ENCODE measurements around the gene HNRNPUL1. TPM values are rescaled to one million over a fixed set of nuclear protein-coding genes. Genes with fewer than 3 reads are reported as not detected.
"Not testable (repeated sequence)": the region's sequence is repeated elsewhere in the genome, so short reads cannot be mapped to it uniquely, and the experiment has no call there.

HNRNPUL1 gene
- total RNA-seq, 4 donors from 2014 or later: 148 to 207 (median 179) TPM

GRCh38 chr19:41226874-41227390 lies 37.2 kb upstream of the HNRNPUL1 start:
- TF ChIP-seq EP300 (IDR thresholded peaks at IDR 0.05) (no peak), POLR2A (IDR thresholded peaks at IDR 0.05; ENCODE audit: low read depth) (no peak), POLR2AphosphoS5 (IDR thresholded peaks at IDR 0.05) (no peak)
- TF ChIP-seq, protein P1, sequence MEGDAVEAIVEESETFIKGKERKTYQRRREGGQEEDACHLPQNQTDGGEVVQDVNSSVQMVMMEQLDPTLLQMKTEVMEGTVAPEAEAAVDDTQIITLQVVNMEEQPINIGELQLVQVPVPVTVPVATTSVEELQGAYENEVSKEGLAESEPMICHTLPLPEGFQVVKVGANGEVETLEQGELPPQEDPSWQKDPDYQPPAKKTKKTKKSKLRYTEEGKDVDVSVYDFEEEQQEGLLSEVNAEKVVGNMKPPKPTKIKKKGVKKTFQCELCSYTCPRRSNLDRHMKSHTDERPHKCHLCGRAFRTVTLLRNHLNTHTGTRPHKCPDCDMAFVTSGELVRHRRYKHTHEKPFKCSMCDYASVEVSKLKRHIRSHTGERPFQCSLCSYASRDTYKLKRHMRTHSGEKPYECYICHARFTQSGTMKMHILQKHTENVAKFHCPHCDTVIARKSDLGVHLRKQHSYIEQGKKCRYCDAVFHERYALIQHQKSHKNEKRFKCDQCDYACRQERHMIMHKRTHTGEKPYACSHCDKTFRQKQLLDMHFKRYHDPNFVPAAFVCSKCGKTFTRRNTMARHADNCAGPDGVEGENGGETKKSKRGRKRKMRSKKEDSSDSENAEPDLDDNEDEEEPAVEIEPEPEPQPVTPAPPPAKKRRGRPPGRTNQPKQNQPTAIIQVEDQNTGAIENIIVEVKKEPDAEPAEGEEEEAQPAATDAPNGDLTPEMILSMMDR (IDR thresholded peaks at IDR 0.05): no peak
- Histone ChIP-seq H3K36me3 (peaks cover 5 to 33% (median 10%) of the 10 kb centered on the region in 4 donors), H3K4me1 (peaks cover 9 to 67% (median 60%) of the 10 kb centered on the region in 4 donors), H3K4me3 (peak overlapping the region; percentile 57 to 67 (median 62)), H3K27ac (replicated peaks in 1 of 4) (peak overlapping the region; percentile 84 to 95 (median 89)), H3K27me3 (no peaks in the 10 kb centered on the region), H3K9me3 (no peaks in the 10 kb centered on the region)
- DNase-seq (ENCODE audit: extremely low spot score): no peak
- intact Hi-C loops (cut with DNase I): no loop called here
- WGBS: 73% methylated on average over 8 of the region's 9 CpGs

DNA sequence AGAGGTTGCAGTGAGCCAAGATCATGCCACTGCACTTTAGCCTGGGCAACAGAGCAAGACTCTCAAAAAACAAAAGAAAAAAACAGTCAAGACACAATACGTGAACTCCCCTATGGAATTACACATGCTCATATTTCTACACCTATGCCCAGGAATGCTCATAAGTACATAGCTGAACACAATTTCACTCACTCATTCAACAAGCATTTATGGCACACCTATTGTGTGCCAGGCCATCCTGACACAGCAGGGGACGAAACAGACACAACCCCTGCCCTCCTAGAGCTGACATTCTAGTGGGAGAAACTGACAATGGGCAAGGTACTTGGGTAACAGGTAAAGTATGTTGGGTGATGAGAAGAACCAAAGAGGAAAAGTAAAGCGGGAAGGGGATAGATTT lies 35.7 kb upstream of the HNRNPUL1 start:
- peaks cover 10 to 35% (median 19%) of the 10 kb centered on the region in 4 donors for H3K36me3 ChIP-seq
- no peaks in the 10 kb centered on the region for H3K27me3 ChIP-seq
- no peak overlapping the region for H3K4me3 ChIP-seq
- H3K27ac ChIP-seq (replicated peaks in 1 of 4): no peak overlapping the region
- WGBS: 58% methylated on average over 3 of the region's 3 CpGs
- intact Hi-C loops (cut with DNase I): no loop called here
- no peaks in the 10 kb centered on the region for H3K9me3 ChIP-seq
- H3K4me1 ChIP-seq: peaks cover 9 to 51% (median 49%) of the 10 kb centered on the region in 4 donors
- no peak for DNase-seq (ENCODE audit: extremely low spot score)
- TF ChIP-seq POLR2AphosphoS5 (IDR thresholded peaks at IDR 0.05) (no peak), POLR2A (IDR thresholded peaks at IDR 0.05; ENCODE audit: low read depth) (no peak), EP300 (IDR thresholded peaks at IDR 0.05) (no peak)
- TF ChIP-seq, protein P1 (IDR thresholded peaks at IDR 0.05): no peak

- DNase-seq (ENCODE audit: extremely low spot score); H3K27me3 ChIP-seq; H3K27ac ChIP-seq (replicated peaks in 1 of 4); intact Hi-C loops (cut with DNase I); H3K9me3 ChIP-seq; H3K4me3 ChIP-seq: not testable (repeated sequence)
- H3K36me3 ChIP-seq: peaks cover 14 to 43% (median 24%) of the 10 kb centered on the region in 4 donors
- peaks cover 9 to 43% (median 41%) of the 10 kb centered on the region in 4 donors for H3K4me1 ChIP-seq
- WGBS: 77% methylated on average over 5 of the region's 5 CpGs
Measured at GRCh38 chr19:41229338-41229737, 34.8 kb upstream of the HNRNPUL1 start.

DNA sequence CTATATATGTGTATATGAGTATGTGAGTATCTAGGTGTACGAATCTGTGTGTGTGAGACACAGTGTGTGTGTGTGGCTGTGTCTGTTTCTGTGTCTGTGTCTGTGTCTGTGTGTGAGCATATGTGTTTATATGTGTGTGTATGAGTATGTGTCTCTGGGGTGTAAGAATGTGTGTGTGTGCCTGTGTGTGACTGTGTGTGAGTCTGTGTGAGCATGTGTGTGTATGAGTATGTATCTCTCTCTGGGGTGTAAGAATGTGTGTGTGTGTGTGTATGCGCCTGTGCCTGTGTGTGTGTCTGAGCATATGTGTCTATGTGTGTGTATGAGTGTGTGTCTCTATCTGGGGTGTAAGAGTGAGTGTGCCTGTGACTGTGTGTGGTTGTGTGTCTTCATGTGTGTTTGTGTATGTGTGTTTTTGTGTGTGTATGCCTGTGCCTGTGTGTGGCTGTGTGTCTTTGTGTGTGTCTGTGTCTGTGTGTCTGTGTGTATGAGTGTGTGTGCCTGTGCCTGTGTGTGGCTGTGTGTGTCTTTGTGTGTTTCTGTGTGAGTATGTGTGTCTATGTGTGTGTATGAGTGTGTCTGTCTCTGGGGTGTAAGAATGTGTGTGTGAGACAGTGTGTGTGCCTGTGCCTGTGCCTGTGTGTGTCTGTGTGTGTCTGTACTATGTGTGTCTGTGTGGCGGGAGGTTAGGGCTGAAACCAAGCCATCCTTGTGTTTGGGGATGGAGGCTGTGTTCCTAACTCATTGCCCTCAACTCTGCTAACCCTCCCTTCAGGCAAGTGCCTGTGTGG lies 33.9 kb upstream of the HNRNPUL1 start:
- peaks cover 9 to 35% (median 31%) of the 10 kb centered on the region in 4 donors for H3K4me1 ChIP-seq
- WGBS: 86% methylated on average over 3 of the region's 3 CpGs
- intact Hi-C loops (cut with DNase I): no loop called here
- H3K4me3 ChIP-seq: no peak overlapping the region
- no peak for DNase-seq (ENCODE audit: extremely low spot score)
- peaks cover 14 to 47% (median 30%) of the 10 kb centered on the region in 4 donors for H3K36me3 ChIP-seq
- H3K27ac ChIP-seq (replicated peaks in 1 of 4): no peak overlapping the region
- H3K27me3 ChIP-seq: no peaks in the 10 kb centered on the region
- no peaks in the 10 kb centered on the region for H3K9me3 ChIP-seq
- TF ChIP-seq POLR2A (IDR thresholded peaks at IDR 0.05; ENCODE audit: low read depth) (no peak), POLR2AphosphoS5 (IDR thresholded peaks at IDR 0.05) (no peak), EP300 (IDR thresholded peaks at IDR 0.05) (no peak)
- TF ChIP-seq, protein P1 (IDR thresholded peaks at IDR 0.05): no peak

- Histone ChIP-seq H3K36me3 (peaks cover 14 to 71% (median 40%) of the 10 kb centered on the region in 4 donors), H3K27ac (replicated peaks in 1 of 4) (peak overlapping the region in 1 of 4 donors; percentile 9), H3K9me3 (no peaks in the 10 kb centered on the region), H3K27me3 (no peaks in the 10 kb centered on the region), H3K4me3 (no peak overlapping the region), H3K4me1 (peaks cover 0 to 10% (median 7%) of the 10 kb centered on the region in 4 donors)
- WGBS: 87% methylated on average over 8 of the region's 8 CpGs
- TF ChIP-seq, protein P1 (IDR thresholded peaks at IDR 0.05): no peak
- TF ChIP-seq POLR2A (IDR thresholded peaks at IDR 0.05; ENCODE audit: low read depth) (no peak), POLR2AphosphoS5 (IDR thresholded peaks at IDR 0.05) (no peak), EP300 (IDR thresholded peaks at IDR 0.05) (no peak)
- intact Hi-C loops (cut with DNase I): no loop called here
- no peak for DNase-seq (ENCODE audit: extremely low spot score)
Measured at GRCh38 chr19:41232686-41233085, 31.5 kb upstream of the HNRNPUL1 start.
